Central memory CD8-positive, alpha-beta T cell (primary cell): ENCODE data around the gene PGK1.
"Not testable (repeated sequence)": the region's sequence is repeated elsewhere in the genome, so short reads cannot be mapped to it uniquely, and the experiment has no call there.

ENCODE experiments used
- ATAC-seq: fragments of 150-1000 bp; cut with Tn5 transposase; replicated peaks from 2 replicates; pipeline ENCODE4 v1.10.0; 2022; ENCODE audit warnings: mild to moderate bottlenecking, moderate FRiP score, moderate number of reproducible peaks; ENCODE audit not compliant: poor library complexity, severe bottlenecking; ENCODE audit errors: extremely low read depth
- DNase-seq, 2 donors: peaks; one replicate each; pipeline ENCODE4 v3.0.0; 2021; ENCODE audit warnings: low spot score in 2 of 2
- H3K27ac Mint-ChIP-seq: one replicate; pipeline ENCODE4 v1.8.0; 2022; ENCODE audit warnings: low read depth, mild to moderate bottlenecking, moderate library complexity, mixed read lengths
- H3K27me3 Mint-ChIP-seq: one replicate; pipeline ENCODE4 v1.8.0; 2022; ENCODE audit warnings: mixed read lengths
- H3K36me3 Mint-ChIP-seq: one replicate; pipeline ENCODE4 v1.8.0; 2022; ENCODE audit warnings: mild to moderate bottlenecking, moderate library complexity, mixed read lengths; ENCODE audit not compliant: insufficient read depth
- H3K4me1 Mint-ChIP-seq: one replicate; pipeline ENCODE4 v1.8.0; 2022; ENCODE audit warnings: mixed read lengths
- H3K4me3 Mint-ChIP-seq: one replicate; pipeline ENCODE4 v1.8.0; 2022; ENCODE audit warnings: mild to moderate bottlenecking, moderate library complexity, mixed read lengths
- H3K9me3 Mint-ChIP-seq: one replicate; pipeline ENCODE4 v1.8.0; 2022; ENCODE audit warnings: mixed read lengths

Gene PGK1

DNA sequence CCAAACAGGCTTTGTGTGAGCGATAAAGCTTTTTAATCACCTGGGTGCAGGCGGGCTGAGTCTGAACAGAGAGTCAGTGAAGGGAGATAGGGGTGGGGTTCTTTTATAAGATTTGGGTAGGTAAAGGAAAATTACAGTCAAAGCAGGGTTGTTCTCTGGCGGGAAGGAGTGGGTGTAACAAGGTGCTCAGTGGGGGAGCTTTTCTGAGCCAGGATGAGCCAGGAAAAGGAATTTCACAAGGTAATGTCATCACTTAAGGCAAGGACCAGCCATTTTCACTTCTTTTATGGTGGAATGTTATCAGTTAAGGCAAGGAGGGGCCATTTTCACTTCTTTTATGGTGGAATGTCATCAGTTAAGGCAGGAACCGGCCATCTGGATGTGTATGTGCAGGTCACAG, 56.7 kb downstream of the PGK1 start:
- H3K9me3 Mint-ChIP-seq, DNase-seq, ATAC-seq, H3K4me1 Mint-ChIP-seq, H3K36me3 Mint-ChIP-seq, H3K4me3 Mint-ChIP-seq, H3K27ac Mint-ChIP-seq: not testable (repeated sequence)
- peaks cover 28% of the 10 kb centered on the region for H3K27me3 Mint-ChIP-seq

DNA sequence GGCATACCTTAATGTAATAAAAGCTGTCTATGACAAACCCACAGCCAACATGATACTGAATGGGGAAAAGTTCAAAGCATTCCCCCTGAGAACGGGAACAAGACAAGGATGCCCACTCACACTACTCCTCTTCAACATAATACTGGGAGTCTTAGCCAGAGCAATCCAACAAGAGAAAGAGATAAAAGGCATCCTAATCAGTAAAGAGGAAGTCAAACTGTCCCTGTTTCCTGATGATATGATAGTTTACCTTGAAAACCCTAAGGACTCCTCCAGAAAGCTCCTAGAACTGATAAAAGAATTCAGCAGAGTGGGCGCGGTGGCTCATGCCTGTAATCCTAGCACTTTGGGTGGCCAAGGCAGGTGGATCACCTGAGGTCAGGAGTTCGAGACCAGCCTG, 59.1 kb downstream of the PGK1 start:
- not testable (repeated sequence) for DNase-seq, H3K36me3 Mint-ChIP-seq, H3K27ac Mint-ChIP-seq, H3K4me3 Mint-ChIP-seq, H3K9me3 Mint-ChIP-seq, H3K4me1 Mint-ChIP-seq, ATAC-seq
- peaks cover 16% of the 10 kb centered on the region for H3K27me3 Mint-ChIP-seq

- Mint-ChIP-seq H3K4me1 (peaks cover 6% of the 10 kb centered on the region), H3K27me3 (peaks cover 7% of the 10 kb centered on the region), H3K27ac (no peak overlapping the region), H3K4me3 (no peak overlapping the region), H3K36me3 (no peaks in the 10 kb centered on the region), H3K9me3 (no peaks in the 10 kb centered on the region)
- ATAC-seq (no peak), DNase-seq (no peak)
Observed at GRCh38 chrX:78165425-78165824, 61.4 kb downstream of the PGK1 start.

DNA sequence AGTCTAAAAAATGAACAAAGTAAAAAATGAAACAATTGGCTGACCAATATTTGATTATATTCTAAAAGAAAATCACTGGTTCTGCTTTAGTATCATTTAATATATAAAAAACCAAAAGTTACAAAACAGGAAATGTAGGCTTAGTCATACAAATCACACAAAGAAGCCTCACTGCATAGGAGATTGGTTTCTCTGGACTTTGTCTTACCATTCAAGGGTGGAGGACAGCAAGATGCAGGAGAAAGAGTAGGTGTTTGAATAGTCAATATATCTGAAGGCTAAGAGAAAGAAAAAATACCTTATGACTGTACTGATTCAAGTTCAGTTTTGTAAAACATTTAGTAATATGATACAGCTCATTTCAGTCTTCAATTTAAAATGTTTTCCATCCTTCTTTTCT, 64.0 kb downstream of the PGK1 start:
- no peak overlapping the region for H3K4me3 Mint-ChIP-seq
- ATAC-seq, result no peak

More for the DNA sequence above, 64.0 kb downstream of the PGK1 start:
- H3K36me3 Mint-ChIP-seq, result no peaks in the 10 kb centered on the region
- no peak overlapping the region for H3K27ac Mint-ChIP-seq
- no peaks in the 10 kb centered on the region for H3K4me1 Mint-ChIP-seq
- DNase-seq, result no peak
- no peaks in the 10 kb centered on the region for H3K27me3 Mint-ChIP-seq
- no peaks in the 10 kb centered on the region for H3K9me3 Mint-ChIP-seq
